NCI-H345 treated with DMSO at 0.1 percent for 48 hours (cell line): ENCODE results near the gene PCDH9.
"Not testable (repeated sequence)": the region's sequence is repeated elsewhere in the genome, so short reads cannot be mapped to it uniquely, and the experiment has no call there.

Experiments
- DNase-seq: peaks from one replicate; lab custom pipeline; 2025; ENCODE audit not compliant: unreplicated experiment; lab: John Stamatoyannopoulos, UW

Gene PCDH9

GRCh38 chr13:66680031-66680430, 550.1 kb downstream of the PCDH9 start:
- no peak for DNase-seq

- no peak for DNase-seq
Observed at GRCh38 chr13:66675620-66676019, 554.5 kb downstream of the PCDH9 start.

DNA sequence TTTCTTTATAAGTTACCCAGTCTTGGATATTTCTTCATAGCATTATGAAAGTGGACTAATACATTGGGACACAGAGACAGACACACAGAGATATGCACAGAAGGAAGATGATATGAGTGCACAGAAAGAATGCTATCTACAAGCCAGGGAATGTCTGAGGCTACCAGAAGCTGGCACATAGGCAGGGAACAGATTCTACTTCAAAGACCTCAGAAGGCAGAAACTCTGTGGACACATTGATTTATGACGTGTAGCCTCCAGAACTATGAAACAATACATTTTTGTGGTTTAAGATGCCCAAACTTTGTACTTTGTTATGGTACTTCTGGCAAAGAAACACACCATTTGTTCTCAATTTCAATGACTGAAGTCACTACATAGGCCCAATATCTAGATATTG, 556.7 kb downstream of the PCDH9 start:
- DNase-seq, result no peak

- DNase-seq, result peak; percentile 7
Observed at GRCh38 chr13:66665991-66666390, 564.1 kb downstream of the PCDH9 start.

DNA sequence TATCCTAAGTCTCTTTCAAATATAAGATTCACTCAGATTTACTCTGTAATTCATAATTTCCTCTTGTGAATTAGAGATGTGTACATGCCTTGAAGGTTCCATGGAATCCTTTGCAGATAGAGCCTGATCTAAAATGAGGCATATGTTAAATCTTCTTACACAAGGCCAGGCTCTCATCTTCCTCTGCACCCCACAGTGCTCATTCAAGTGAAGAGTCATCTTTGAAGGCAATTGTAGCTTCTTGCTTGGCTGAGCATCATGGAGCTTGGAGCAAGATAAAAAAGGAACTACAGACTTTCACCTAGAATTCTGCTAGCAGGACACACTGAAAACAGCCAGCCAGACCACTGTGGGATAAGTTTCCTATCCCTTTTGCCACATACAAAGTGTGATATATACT, 566.4 kb downstream of the PCDH9 start:
- DNase-seq, result no peak

DNA sequence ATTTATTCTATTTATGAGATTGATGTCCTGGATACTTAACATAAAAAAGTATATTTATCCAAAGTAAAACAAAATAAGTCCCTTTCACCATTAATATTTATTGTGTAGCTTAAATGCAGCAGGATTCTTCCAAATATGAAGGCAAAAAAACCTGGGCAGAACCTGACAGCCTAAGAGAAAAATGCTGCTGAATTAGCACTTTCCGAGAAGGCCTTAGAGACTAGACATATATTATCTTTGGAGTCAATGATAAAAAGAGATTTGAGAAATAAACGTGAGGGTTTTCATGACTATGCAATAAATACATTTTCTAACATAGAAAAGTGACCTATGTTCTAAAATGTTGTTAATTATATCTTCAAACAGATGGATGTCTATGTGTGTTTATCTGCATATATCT, 566.9 kb downstream of the PCDH9 start:
- DNase-seq, result no peak

DNA sequence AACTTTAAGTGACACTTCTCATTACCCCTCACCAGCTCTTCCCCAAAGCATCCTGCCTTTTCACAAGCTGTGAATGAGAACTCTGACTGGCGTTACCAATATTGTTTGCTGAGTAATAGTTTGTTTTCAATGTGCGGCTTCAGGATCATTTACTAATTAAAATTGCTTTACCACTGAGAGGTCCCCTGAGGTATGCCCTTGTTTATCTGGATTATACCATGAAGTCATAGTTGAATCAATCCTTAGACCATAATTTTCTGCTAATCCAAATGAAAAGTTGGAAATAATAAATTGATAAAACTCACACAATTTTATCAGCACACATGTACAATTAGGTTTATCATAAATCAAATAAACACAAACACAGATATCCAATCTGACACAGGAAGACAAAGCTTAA, 568.8 kb downstream of the PCDH9 start:
- DNase-seq, result no peak

DNA sequence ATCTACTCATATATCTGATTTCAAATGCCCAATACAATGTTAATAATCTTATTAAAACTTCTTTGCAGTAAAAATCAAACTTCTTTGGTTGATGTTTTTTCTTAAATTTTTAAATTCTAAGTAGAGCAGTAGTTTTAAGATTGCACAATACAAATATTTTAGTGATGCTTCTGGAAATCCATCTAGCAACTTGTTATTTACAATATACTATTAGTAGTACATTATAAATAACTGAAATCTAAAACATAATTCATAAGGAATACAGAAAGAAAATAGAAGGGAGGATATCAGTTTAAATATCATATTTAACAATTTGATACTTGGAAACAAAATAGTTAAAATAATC, 569.7 kb downstream of the PCDH9 start:
- no peak for DNase-seq

DNA sequence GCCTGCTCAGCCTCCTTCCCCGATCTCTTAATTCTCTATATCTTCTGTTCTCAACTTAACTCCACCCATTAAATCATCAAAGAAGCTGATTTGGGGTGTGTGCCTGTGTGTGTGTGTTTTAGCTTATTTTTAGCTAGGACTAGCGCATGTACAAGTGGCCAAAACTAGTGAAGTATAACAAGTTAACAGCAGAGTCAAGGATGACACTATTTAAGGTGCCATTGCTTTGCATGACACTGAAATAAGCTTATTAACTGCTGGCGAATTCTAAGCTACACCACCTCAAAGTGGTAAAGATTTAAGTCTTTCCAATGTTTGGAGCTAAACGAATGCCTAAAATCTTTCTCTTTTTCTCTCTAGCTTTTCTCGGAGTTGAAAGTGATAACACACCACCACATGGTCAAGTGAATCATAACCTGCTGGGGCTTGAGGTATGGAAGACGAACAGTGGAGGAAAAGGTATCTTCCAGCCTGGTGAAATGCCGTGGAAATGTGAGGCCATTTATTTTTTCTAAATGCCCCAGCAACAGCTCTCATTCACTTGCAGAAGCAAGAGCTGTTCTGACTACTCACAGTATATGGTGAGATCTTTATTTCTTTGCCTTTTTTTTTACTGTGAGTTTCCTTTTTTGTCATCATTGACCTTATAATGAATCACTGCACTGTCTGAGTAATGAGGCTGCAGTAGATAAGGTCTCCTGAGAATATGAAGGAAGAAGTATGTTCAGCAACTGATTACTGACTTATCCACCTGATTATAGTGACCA, 570.3 kb downstream of the PCDH9 start:
- no peak for DNase-seq

- no peak for DNase-seq
Observed at GRCh38 chr13:66659286-66659685, 570.9 kb downstream of the PCDH9 start.

DNA sequence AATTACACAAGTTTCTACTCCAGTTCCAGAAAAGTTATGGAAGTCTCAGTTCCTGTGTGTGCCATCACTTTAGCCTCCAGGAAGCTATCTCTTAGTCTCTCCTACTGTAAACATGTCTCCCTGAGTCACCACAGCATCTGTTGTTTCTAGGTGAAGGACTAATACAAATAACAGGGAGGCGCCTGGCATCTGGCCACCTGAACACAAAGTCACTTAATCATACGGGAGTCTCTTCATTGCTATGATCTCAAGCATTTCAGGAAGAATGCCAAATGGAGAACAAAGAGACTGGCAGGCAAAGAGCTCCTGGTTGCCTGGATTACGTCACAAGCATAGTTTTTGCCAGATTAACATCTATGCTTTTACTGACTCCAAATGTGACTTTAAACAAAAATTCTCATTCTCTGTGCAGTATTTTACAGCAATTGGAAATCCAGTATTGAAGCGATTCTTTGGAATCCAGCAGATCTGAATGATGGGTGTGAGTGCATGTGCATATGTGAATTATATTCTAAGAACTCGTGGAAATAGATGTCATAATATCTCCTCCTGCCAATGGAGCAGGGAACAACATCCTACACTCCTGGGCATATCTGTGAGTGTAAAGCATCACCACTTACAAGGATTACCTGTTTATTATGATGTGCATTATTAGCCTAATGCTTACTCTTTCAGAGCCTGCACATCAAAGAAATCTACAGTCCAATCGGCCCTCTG, 572.8 kb downstream of the PCDH9 start:
- peak; percentile 96 for DNase-seq

DNA sequence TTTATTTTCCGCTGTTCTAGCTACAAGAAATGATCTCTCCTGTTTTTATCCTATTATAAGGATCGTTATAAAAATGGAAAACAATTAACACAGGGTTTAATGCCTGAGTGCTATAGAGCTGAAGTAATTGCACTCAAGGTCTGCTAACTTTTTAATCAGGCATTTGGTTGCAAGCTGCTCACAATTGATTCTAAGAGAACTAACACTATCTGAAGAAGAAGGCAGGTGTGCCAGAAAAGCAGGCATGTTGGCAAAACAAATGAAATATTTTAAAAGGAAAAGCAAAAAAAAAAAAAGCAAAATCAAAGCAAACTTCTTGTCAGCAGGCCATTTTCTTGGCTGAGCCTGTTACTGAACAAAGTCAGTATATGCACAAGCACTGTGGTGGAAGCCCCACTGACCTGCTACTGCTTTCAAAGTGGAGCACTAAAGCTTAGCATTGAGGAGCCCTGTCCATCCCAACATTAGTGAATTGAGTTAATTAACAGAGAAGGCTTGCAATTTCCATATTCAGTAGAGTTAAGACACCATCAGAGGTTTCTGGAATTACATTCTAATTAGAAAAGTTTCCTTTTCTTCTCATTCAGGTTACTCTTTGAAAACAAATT, 574.2 kb downstream of the PCDH9 start:
- DNase-seq, result no peak

GRCh38 chr13:66644855-66645460, 585.2 kb downstream of the PCDH9 start:
- no peak for DNase-seq

DNA sequence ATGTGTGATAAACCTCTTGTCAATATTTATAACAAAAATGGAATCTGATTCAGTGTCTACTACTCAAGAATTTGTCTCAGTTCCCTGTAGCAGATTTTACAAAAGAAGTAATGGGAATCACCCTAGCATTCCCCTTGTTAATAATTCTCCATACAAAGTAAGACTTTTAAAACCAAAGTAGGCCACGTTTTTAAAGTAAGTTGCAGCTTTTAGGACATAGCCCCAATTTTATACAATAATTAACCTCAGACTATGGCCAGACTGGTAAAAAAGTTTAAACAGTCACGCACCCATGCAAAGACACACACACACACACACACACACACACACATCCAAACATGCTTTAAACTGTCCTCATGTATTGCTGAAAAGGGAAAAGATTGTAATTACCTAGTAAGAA, 589.9 kb downstream of the PCDH9 start:
- no peak for DNase-seq

- DNase-seq, result no peak
Observed at GRCh38 chr13:66639044-66639443, 591.1 kb downstream of the PCDH9 start.

- no peak for DNase-seq
Observed at GRCh38 chr13:66635526-66635925, 594.6 kb downstream of the PCDH9 start.

- no peak for DNase-seq
Observed at GRCh38 chr13:66634384-66634783, 595.8 kb downstream of the PCDH9 start.

DNA sequence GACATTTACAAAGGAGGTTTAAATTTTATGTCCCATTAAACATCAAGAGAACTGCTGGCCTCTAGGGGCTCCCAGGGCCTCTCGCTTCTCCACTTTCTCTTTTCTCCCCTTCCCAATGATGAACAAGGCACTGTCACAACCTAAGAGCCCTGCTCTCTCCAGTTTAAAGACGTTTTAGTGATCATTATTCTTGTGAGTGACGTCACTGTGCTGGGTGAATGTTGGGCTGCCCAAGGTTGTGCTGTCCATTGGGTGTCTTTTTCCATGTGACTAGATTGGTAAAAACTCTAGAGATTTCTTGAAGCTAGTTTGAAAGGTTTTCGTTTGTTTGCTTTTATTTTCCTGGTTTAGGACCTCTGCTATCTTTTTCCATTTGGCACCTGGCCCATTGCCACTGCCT, 602.6 kb downstream of the PCDH9 start:
- DNase-seq, result no peak

DNA sequence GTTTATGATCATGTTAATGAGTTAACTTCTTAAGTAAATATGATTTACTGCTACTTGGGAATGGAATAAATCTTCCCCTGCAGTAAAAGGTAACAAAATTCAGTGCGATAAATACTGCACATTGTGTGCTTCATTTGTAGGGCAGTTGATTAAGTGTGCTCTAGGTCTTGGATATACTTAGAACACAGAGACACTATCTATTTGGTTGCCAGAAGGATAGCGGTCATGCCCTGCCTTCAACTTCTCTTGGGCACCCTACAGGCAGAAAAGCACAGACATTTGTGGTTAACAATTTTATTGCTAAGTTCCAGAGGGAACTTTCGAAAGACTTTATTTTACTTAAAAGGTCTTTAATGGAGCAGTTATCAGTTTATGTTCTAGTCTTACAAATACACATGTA, 605.8 kb downstream of the PCDH9 start:
- no peak for DNase-seq

- DNase-seq, result no peak
Observed at GRCh38 chr13:66623129-66623820, 606.9 kb downstream of the PCDH9 start.

GRCh38 chr13:66621906-66622447, 608.2 kb downstream of the PCDH9 start:
- DNase-seq, result not testable (repeated sequence)
